Kidney glomerular epithelial cell (primary cell): ENCODE data around the gene HERPUD2.
"Not testable (repeated sequence)": the region's sequence is repeated elsewhere in the genome, so short reads cannot be mapped to it uniquely, and the experiment has no call there.

Experiments
- DNase-seq: peaks from one replicate; lab custom pipeline; 2025; lab: John Stamatoyannopoulos, UW

The HERPUD2 gene

GRCh38 chr7:35677582-35678356 is 17.2 kb downstream of the HERPUD2 start:
- no peak for DNase-seq

- no peak for DNase-seq
Observed at GRCh38 chr7:35676211-35676610, 18.7 kb downstream of the HERPUD2 start.

- no peak for DNase-seq
Observed at GRCh38 chr7:35670856-35671569, 23.9 kb downstream of the HERPUD2 start.

- DNase-seq = not testable (repeated sequence)
Observed at GRCh38 chr7:35660411-35660810, 34.5 kb downstream of the HERPUD2 start.

- DNase-seq = no peak
Observed at GRCh38 chr7:35658606-35659201, 36.2 kb downstream of the HERPUD2 start.

- no peak for DNase-seq
Observed at GRCh38 chr7:35657125-35657524, 37.8 kb downstream of the HERPUD2 start.

- DNase-seq = not testable (repeated sequence)
Observed at GRCh38 chr7:35654558-35654957, 40.4 kb downstream of the HERPUD2 start.

GRCh38 chr7:35652124-35652523 is 42.8 kb downstream of the HERPUD2 start:
- no peak for DNase-seq

- DNase-seq = no peak
Observed at GRCh38 chr7:35650751-35651150, 44.2 kb downstream of the HERPUD2 start.

- no peak for DNase-seq
Observed at GRCh38 chr7:35649711-35650110, 45.2 kb downstream of the HERPUD2 start.

- no peak for DNase-seq
Observed at GRCh38 chr7:35648367-35648766, 46.6 kb downstream of the HERPUD2 start.

GRCh38 chr7:35647171-35647574 is 47.8 kb downstream of the HERPUD2 start:
- DNase-seq = no peak

- no peak for DNase-seq
Observed at GRCh38 chr7:35646289-35647023, 48.5 kb downstream of the HERPUD2 start.

- no peak for DNase-seq
Observed at GRCh38 chr7:35645691-35646090, 49.2 kb downstream of the HERPUD2 start.

- peak; percentile 1 for DNase-seq
Observed at GRCh38 chr7:35630024-35630972, 64.6 kb downstream of the HERPUD2 start.

- DNase-seq = peak; percentile 12
Observed at GRCh38 chr7:35624299-35625186, 70.4 kb downstream of the HERPUD2 start.

GRCh38 chr7:35623381-35623780 is 71.6 kb downstream of the HERPUD2 start:
- no peak for DNase-seq

GRCh38 chr7:35619863-35620262 is 75.1 kb downstream of the HERPUD2 start:
- DNase-seq = no peak

- no peak for DNase-seq
Observed at GRCh38 chr7:35617041-35617440, 77.9 kb downstream of the HERPUD2 start.

GRCh38 chr7:35613150-35613549 is 81.8 kb downstream of the HERPUD2 start:
- DNase-seq = no peak
